GM12865 (cell line): Measurements from ENCODE around the gene HTR3E.

Source experiments
- DNase-seq: peaks from one replicate; pipeline ENCODE4 v3.0.0; 2010; ENCODE audit warnings: low read depth
- H3K4me3 ChIP-seq: 2 replicates; pipeline ENCODE4 v1.5.1; 2011; ENCODE audit warnings: mild to moderate bottlenecking, low read depth, low read length, control low read depth
- TF ChIP-seq, protein P1 (sequence below): IDR thresholded peaks from 2 replicates; pipeline ENCODE4 v1.5.1; 2011; ENCODE audit warnings: low read length, control low read depth, low read depth, inconsistent platforms; ENCODE audit not compliant: insufficient read depth; ENCODE audit errors: missing control alignments

The HTR3E gene, protein sequence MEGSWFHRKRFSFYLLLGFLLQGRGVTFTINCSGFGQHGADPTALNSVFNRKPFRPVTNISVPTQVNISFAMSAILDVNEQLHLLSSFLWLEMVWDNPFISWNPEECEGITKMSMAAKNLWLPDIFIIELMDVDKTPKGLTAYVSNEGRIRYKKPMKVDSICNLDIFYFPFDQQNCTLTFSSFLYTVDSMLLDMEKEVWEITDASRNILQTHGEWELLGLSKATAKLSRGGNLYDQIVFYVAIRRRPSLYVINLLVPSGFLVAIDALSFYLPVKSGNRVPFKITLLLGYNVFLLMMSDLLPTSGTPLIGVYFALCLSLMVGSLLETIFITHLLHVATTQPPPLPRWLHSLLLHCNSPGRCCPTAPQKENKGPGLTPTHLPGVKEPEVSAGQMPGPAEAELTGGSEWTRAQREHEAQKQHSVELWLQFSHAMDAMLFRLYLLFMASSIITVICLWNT

DNA sequence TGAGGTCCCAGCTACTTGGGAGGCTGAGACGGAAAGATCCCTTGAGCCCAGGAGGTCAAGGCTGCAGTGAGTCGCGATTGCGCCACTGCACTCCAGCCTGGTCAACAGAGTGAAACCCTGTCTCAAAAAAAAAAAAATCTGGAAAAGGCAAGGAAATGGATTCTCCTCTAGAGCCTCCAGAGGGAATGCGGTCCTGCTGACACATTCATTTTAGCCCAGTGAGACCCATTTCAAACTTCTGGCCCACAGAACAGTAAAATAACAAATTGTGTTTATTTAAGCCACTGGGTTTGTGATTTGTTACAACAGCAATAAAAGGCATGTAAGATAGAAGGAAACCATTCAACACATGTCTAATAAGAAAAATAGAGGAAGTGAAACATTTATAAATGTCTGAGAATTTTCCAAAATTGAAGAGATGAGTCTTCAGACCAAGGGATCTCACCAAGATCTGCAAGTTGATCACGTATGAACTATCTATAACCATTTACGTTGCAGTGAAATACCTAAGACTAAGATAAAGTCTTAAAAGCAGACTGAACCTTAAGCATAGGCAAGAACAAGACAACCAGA lies at the start of gene HTR3E:
Gene HTR3E, plus strand, starts transcription at position 254 of the 573 bp plus-strand sequence. CDS start 466 bp downstream, outside the sequence.
- H3K4me3 ChIP-seq, result no peak within 1 kb of the TSS
- TF ChIP-seq, protein P1, sequence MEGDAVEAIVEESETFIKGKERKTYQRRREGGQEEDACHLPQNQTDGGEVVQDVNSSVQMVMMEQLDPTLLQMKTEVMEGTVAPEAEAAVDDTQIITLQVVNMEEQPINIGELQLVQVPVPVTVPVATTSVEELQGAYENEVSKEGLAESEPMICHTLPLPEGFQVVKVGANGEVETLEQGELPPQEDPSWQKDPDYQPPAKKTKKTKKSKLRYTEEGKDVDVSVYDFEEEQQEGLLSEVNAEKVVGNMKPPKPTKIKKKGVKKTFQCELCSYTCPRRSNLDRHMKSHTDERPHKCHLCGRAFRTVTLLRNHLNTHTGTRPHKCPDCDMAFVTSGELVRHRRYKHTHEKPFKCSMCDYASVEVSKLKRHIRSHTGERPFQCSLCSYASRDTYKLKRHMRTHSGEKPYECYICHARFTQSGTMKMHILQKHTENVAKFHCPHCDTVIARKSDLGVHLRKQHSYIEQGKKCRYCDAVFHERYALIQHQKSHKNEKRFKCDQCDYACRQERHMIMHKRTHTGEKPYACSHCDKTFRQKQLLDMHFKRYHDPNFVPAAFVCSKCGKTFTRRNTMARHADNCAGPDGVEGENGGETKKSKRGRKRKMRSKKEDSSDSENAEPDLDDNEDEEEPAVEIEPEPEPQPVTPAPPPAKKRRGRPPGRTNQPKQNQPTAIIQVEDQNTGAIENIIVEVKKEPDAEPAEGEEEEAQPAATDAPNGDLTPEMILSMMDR, result no peak
- no peak for DNase-seq

DNA sequence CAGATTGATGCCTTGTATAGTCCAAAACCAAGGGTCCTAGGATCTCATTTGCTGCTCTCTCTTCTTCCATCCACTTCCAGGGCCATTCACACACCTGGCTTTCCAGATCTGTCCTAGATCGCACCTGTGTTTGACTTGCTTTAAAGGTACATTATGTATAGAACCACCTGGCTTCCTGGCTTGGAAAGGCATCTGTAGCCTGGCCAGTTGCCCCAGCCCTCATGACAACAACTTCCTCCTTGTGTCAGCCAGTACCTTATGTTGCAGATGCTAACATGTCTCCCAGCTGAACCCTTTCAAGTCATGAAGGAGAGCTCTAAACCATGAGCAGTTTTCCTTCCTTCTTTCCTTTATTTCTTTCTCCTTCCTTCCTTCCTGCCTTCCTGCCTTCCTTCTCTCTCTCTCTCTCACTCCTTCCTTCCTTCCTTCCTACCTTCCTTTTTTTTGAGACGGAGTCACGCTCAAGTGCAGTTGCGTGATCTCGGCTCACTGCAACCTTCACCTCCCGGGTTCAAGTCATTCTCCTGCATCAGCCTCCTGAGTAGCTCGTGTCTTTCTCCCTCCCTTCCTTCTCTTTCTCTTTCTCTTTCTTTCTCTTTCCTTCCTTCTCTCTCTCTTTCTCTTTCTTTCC lies 46.5 kb upstream of the HTR3E start:
- DNase-seq, result no peak
- TF ChIP-seq, protein P1, result no peak

DNA sequence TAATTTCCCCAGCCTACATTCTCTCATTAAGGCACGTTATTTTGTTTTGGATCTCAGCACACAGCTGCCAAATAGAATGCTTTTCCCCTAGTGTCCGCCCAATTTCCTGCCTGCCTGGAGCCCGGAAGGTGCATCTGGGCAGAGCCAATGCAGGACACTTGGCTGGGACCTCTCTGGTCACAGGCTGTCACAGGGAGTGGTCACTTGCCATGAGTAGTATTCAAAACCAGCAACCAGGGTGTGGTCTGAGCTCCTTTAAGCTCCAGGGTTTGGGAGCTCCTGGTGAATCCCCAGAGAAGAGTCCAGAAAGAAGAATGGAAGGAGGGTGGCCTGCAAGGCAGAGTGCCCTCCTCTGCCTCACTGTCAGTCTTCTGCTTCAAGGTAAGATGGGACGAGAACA lies 44.1 kb upstream of the HTR3E start, which contains the start of gene HTR3C:
Gene HTR3C, plus strand, starts transcription at position 281 of the 400 bp plus-strand sequence. Its CDS starts 34 bp downstream, at position 315.
- no peak within 1 kb of the TSS for H3K4me3 ChIP-seq
- no peak for DNase-seq
- TF ChIP-seq, protein P1, result no peak

More for the DNA sequence above, 46.5 kb upstream of the HTR3E start:
- H3K4me3 ChIP-seq, result no peak overlapping the region

DNA sequence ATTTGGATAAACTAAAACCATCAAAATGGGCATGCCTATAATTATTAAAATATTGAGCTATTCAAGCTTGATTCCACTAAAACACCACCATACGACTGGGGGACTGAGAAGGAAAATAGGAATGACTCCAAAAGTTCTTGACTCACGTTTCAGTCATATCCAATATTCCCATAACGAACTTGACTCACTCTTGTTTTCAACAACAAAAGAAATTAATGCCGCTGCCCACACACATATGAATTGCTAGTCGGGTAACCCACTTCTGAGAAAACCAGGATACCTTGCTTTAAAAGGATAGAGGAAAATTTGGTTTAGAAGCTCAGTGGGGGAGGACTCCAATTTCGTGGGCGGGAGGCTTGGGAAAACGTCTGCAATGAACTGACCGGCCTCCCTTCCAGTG lies 38.8 kb upstream of the HTR3E start:
- H3K4me3 ChIP-seq, result no peak overlapping the region
- TF ChIP-seq, protein P1, result no peak
- DNase-seq, result no peak

DNA sequence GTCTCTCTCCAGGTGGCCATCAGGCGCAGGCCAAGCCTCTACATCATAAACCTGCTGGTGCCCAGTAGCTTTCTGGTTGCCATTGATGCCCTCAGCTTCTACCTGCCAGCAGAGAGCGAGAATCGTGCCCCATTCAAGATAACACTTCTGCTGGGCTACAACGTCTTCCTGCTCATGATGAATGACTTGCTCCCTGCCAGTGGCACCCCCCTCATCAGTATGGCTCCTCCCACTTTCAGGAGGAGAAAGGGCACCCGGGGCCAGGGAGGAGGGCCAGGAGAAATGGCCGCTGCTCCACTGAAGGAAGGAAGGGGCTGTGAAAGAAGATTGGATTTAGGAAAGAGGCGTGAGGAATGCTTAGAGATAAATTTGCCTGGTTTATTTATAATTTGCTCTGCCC lies 37.4 kb upstream of the HTR3E start:
- DNase-seq, result no peak
- no peak overlapping the region for H3K4me3 ChIP-seq
- TF ChIP-seq, protein P1, result no peak

DNA sequence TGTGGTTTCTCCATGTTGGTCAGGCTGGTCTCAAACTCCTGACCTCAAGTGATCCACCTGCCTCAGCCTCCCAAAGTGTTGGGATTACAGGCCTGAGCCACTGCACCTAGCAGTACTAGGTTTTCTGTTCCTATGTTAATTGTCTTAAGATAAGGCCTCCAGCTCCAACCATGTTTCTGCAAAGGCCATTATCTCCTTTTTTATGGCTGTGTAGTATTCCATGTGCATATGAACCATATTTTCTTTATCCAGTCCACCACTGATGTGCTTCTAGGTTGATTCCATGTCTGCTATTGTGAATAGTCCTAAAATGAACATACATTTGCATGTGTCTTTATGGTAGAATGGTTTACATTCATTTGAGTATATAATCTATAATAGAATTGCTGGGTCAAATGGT lies 34.2 kb upstream of the HTR3E start:
- no peak overlapping the region for H3K4me3 ChIP-seq
- TF ChIP-seq, protein P1, result no peak
- no peak for DNase-seq
